Measurements from ENCODE around the gene CYP27B1.

Gene CYP27B1

DNA sequence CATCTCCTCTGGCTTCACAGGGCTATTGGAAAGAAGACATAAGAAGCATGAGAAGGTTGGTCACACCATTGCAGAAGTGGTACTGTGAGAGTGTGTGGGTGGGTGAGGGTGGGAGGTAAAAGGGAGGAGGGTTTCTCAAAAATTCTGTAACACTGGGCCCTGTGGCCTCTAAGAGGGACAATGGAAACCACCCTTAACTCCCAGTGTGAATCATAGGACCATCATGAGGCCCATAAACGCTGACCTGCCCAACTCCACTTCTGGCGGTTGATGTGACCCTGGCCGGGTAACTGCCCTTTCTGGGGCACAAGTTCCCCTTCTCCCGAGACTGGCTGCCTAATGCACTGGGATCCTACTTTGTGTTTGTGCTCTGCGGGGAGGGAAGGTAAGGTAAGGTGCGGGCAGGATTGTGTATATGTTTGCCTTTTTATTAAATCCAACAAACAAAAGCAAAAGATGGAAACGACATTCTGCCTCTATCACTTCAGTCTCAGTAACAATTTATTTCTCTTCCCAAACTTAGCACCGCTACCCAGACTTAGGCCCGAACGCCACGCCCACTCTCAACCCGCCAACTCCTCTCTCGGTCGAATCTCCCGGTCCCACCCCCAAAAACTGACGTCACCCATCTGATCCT lies 4.5 kb upstream of the CYP27B1 start:
- peak; percentile 87 for DNase-seq (ENCODE audit: extremely low spot score)
- TF ChIP-seq CTCF (IDR thresholded peaks at IDR 0.05; ENCODE audit: control extremely low read depth, extremely low read depth, low read depth, missing control alignments) = no peak
- CTCF ChIA-PET = interaction anchor here (2.6 to 4.1 kb wide), 3 partner anchors 11 to 15 kb away, joined by 9 to 39 read pairs (median 20); partner anchors contain the start of gene TSFM
- POLR2A ChIA-PET = interaction anchor here (0.9 kb wide), 1 partner anchor 11 kb away, joined by 3 read pairs; the partner anchor contains the start of gene TSFM

- no peak for DNase-seq (ENCODE audit: extremely low spot score)
- no peak for TF ChIP-seq CTCF (IDR thresholded peaks at IDR 0.05; ENCODE audit: control extremely low read depth, extremely low read depth, low read depth, missing control alignments)
- ChIA-PET CTCF (interaction anchor here (2.6 to 2.8 kb wide), 2 partner anchors 12 to 14 kb away, joined by 9 to 20 read pairs; partner anchors contain the start of gene TSFM), POLR2A (no interaction called here)
These were observed 3.9 kb upstream of the CYP27B1 start for GRCh38 chr12:57770734-57771133.

DNA sequence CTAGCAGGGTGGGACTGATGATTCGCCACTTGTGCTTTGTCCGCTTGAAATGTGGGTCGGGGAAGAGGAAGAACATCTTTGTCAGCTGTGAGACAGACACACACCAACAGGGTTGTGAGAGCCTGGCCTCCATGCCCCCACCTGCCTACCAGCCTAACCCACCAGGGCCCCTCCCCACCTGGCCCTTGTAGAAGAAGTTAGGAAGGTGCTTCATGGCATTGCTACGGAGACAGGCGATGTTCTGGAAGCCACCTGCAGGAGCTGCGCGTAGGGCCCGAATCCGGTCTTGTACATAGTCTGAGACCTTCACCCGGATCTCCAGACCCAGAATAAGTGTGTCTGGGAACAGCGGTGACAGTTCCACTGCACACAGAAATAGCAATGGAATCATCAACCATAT lies 2.7 kb upstream of the CYP27B1 start:
- POLR2A ChIA-PET = interaction anchor here (0.6 kb wide), 1 partner anchor 25 kb away, joined by 3 read pairs; the partner anchor contains the start of gene TSPAN31
- no peak for DNase-seq (ENCODE audit: extremely low spot score)
- CTCF ChIA-PET = interaction anchor here (2.8 to 4.7 kb wide), 2 partner anchors 13 kb away, joined by 9 to 61 read pairs; partner anchors contain the start of gene TSFM
- TF ChIP-seq CTCF (IDR thresholded peaks at IDR 0.05; ENCODE audit: control extremely low read depth, extremely low read depth, low read depth, missing control alignments) = no peak

DNA sequence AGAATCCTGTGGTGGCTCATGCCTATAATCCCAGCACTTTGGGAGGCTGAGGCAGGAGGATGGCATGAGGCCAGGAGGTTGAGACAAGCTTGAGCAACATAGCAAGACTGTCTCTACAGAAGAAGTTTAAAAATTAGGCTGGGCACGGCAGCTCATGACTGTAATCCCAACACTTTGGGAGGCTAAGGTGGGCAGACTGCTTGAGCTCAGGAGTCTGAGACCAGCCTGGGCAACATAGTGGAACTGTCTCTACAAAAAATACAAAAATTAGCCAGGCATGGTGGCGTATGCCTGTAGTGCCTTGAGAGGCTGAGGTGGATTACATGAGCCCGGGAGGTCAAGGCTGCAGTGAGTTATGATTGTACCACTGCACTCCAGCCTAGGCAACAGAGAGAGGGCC lies 998 bp upstream of the CYP27B1 start:
- CTCF ChIA-PET = interaction anchor here (0.8 to 4.7 kb wide), 7 partner anchors 9 to 315 kb away, joined by 3 to 61 read pairs (median 4); partner anchors contain the start of gene TSFM
- no peak for DNase-seq (ENCODE audit: extremely low spot score)
- POLR2A ChIA-PET = no interaction called here
- no peak for TF ChIP-seq CTCF (IDR thresholded peaks at IDR 0.05; ENCODE audit: control extremely low read depth, extremely low read depth, low read depth, missing control alignments)

GRCh38 chr12:57767305-57767698 lies 424 bp upstream of the CYP27B1 start:
- no peak for DNase-seq (ENCODE audit: extremely low spot score)
- TF ChIP-seq CTCF (IDR thresholded peaks at IDR 0.05; ENCODE audit: control extremely low read depth, extremely low read depth, low read depth, missing control alignments) = no peak
- POLR2A ChIA-PET = no interaction called here
- CTCF ChIA-PET = interaction anchor here (0.8 to 4.7 kb wide), 9 partner anchors 8 to 314 kb away, joined by 3 to 61 read pairs (median 4); partner anchors contain the start of gene TSFM

GRCh38 chr12:57765698-57766463 lies 997 bp downstream of the CYP27B1 start:
- CTCF ChIA-PET = interaction anchor here (0.9 to 4.7 kb wide), 7 partner anchors 9 to 144 kb away, joined by 3 to 61 read pairs (median 3); partner anchors contain the start of genes AVIL, CTDSP2 and TSFM
- no peak for DNase-seq (ENCODE audit: extremely low spot score)
- POLR2A ChIA-PET = no interaction called here
- no peak for TF ChIP-seq CTCF (IDR thresholded peaks at IDR 0.05; ENCODE audit: control extremely low read depth, extremely low read depth, low read depth, missing control alignments)
